NB4 (cell line): ENCODE results near the gene LRRC14B.

ENCODE experiments used
- DNase-seq: peaks from one replicate; pipeline ENCODE4 v3.0.0; 2010; ENCODE audit warnings: low read depth
- H3K4me3 ChIP-seq: one replicate; pipeline ENCODE4 v1.5.1; 2011; ENCODE audit warnings: mild to moderate bottlenecking, low read depth, low read length, moderate library complexity
- CTCF ChIP-seq: IDR thresholded peaks from one replicate; pipeline ENCODE4 v1.5.1; 2012; ENCODE audit warnings: low read depth, low read length
- MYC ChIP-seq: IDR thresholded peaks from 2 replicates; pipeline ENCODE4 v1.6.1; 2011; ENCODE audit warnings: low read depth, low read length
- POLR2A ChIP-seq: IDR thresholded peaks from 2 replicates; pipeline ENCODE4 v1.6.1; 2011; ENCODE audit warnings: mild to moderate bottlenecking; ENCODE audit not compliant: insufficient read length; ENCODE audit errors: extremely low read depth
- TF ChIP-seq, protein P1 (sequence below): IDR thresholded peaks from 2 replicates; pipeline ENCODE4 v1.6.1; 2011; ENCODE audit warnings: low read depth, low read length

LRRC14B gene

DNA sequence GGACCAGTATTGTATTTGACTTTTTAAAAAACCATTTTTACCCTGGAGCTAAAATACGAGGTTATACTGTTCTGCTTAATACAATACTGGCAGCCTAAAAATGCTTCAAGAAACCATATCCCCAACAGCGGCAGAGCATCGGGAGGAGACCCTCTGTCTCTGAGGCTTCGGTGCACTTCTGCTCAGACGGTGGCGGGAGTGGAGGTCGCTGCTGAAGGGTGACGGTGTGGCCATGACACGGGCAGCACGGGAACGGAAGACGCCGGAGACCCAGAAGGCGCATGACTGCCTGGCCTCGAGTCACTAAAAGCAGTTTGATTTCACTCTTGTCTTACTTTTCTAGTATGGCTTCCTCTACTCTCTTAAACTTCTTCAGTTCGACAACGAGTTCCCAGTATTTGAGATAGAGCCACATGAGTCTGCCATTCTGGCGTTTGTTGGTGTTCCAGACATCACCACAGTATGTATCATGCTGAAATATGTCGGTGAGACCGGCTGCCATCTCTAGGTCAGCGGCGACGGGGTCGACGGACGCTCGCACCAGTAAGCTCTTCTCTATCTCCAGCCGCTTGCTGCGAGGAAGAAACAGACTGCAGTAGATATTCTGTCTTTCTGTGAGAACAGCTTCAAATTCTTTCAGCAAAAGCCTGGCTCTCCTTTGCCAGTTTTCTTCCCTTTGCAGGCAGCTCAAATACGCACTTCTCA is 13.8 kb downstream of the LRRC14B start:
- DNase-seq, result no peak
- H3K4me3 ChIP-seq, result no peak overlapping the region
- TF ChIP-seq CTCF (no peak), POLR2A (no peak), MYC (no peak)
- TF ChIP-seq, protein P1, sequence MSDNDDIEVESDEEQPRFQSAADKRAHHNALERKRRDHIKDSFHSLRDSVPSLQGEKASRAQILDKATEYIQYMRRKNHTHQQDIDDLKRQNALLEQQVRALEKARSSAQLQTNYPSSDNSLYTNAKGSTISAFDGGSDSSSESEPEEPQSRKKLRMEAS, result no peak

DNA sequence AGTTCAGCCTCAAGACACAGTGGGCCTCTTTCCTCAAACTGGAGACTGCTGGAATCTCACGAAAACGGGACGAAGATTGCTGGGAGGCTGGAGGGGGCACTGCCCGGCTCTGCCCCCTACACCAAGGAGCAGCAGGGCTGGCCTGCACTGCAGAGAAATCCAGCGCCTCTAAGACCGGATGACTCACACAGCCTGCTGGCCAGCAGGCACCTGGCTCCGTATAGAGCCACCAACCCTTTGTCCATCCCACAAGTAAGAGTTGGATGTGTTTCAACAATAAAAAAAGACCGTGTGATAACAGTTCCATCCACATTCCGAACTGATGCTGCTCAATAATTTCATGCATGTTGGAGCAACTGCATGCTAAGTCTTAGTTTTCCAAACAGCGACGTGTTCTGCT is 15.1 kb downstream of the LRRC14B start:
- no peak for DNase-seq
- no peak overlapping the region for H3K4me3 ChIP-seq
- no peak for TF ChIP-seq MYC
- no peak for TF ChIP-seq CTCF
- TF ChIP-seq, protein P1, result no peak
- TF ChIP-seq POLR2A, result no peak

GRCh38 chr5:206927-207536 is 15.7 kb downstream of the LRRC14B start:
- H3K4me3 ChIP-seq, result no peak overlapping the region
- TF ChIP-seq, protein P1, result no peak
- TF ChIP-seq CTCF (no peak), POLR2A (no peak), MYC (no peak)
- no peak for DNase-seq

DNA sequence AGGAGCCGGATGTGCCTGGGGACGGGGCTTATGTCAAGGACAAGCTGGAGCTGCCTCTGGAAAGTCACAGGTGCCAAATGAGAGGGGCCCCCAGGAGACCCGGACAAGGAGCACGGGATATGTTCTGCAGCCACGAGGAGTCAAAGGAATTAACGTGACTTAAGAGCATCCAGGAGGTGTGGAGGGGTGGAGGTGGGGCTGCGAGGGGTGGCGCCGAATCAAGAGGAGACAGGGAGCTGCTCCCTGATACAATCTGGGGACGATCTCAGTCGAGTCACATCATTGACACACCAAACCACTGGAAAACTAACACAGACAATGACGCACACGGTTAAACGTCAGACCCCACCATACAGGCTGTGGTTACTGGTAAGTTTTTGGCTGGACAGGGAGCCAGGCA is 16.3 kb downstream of the LRRC14B start:
- DNase-seq, result no peak
- H3K4me3 ChIP-seq, result no peak overlapping the region
- no peak for TF ChIP-seq POLR2A
- TF ChIP-seq CTCF, result no peak
- TF ChIP-seq MYC, result no peak
- TF ChIP-seq, protein P1, result no peak

DNA sequence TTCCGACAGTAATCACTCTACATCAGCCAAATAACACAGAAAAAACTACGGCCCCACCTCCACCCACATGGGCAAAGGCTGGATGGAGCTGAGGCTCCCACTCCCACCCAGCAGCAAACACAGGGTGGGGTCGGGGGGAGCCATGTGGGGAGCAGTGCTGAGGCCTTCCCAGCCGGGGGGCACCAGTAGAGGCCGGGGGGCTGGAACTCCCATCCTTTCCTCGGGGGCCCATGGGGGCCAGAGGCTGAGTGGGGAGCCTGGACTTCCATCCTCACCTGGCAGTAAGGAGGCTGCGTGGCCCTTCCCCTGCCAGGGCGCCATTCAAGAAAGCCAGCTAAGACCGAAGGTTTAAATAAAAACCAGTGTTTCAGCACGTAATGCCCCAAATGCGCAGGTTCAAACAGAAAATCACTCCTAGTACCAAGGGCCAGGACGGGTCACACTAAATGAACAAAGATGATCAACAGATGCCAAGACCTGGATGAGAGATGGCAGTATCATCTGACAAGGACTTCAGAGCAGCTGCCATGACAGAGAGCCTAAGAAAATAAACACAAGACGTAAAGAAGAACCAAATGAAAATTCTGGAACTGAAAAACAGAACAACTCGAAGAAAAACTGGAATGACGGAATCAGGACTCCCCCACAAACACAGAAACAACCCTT is 17.3 kb downstream of the LRRC14B start:
- TF ChIP-seq CTCF (no peak), MYC (no peak), POLR2A (no peak)
- TF ChIP-seq, protein P1, result no peak
- no peak overlapping the region for H3K4me3 ChIP-seq
- no peak for DNase-seq
